NCI-H2196 (cell line): ENCODE data around the gene EPN1.

Source experiments
- DNase-seq: peaks from one replicate; lab custom pipeline; 2025; ENCODE audit not compliant: unreplicated experiment; lab: John Stamatoyannopoulos, UW

Gene EPN1

GRCh38 chr19:55692681-55693081, 17.7 kb downstream of the EPN1 start:
- no peak for DNase-seq

GRCh38 chr19:55693336-55693974, 18.4 kb downstream of the EPN1 start:
- DNase-seq = no peak

- no peak for DNase-seq
Observed at GRCh38 chr19:55694241-55694655, 19.2 kb downstream of the EPN1 start.

GRCh38 chr19:55694656-55695491, 19.8 kb downstream of the EPN1 start:
- DNase-seq = no peak

- no peak for DNase-seq
Observed at GRCh38 chr19:55695511-55696290, 20.7 kb downstream of the EPN1 start.

- DNase-seq = no peak
Observed at GRCh38 chr19:55696301-55697068, 21.5 kb downstream of the EPN1 start.

- DNase-seq = no peak
Observed at GRCh38 chr19:55697069-55697440, 22.0 kb downstream of the EPN1 start.

GRCh38 chr19:55697698-55698097, 22.7 kb downstream of the EPN1 start:
- DNase-seq = no peak

GRCh38 chr19:55698256-55698655, 23.2 kb downstream of the EPN1 start:
- no peak for DNase-seq

GRCh38 chr19:55699221-55699620, 24.2 kb downstream of the EPN1 start:
- DNase-seq = no peak

- DNase-seq = no peak
Observed at GRCh38 chr19:55700813-55701212, 25.8 kb downstream of the EPN1 start.

- no peak for DNase-seq
Observed at GRCh38 chr19:55702131-55702627, 27.2 kb downstream of the EPN1 start.

GRCh38 chr19:55703790-55704215, 28.8 kb downstream of the EPN1 start:
- no peak for DNase-seq

- DNase-seq = no peak
Observed at GRCh38 chr19:55704494-55705245, 29.6 kb downstream of the EPN1 start.

GRCh38 chr19:55705972-55706371, 30.9 kb downstream of the EPN1 start:
- DNase-seq = no peak

GRCh38 chr19:55711719-55712118, 36.7 kb downstream of the EPN1 start:
- no peak for DNase-seq

GRCh38 chr19:55712804-55713631, 38.0 kb downstream of the EPN1 start:
- no peak for DNase-seq

GRCh38 chr19:55716531-55716930, 41.5 kb downstream of the EPN1 start:
- no peak for DNase-seq

- no peak for DNase-seq
Observed at GRCh38 chr19:55717251-55717650, 42.2 kb downstream of the EPN1 start.
